D721Med (cell line): ENCODE data around the gene SYT12.
"Not testable (repeated sequence)": the region's sequence is repeated elsewhere in the genome, so short reads cannot be mapped to it uniquely, and the experiment has no call there.

ENCODE experiments used
- DNase-seq: peaks from one replicate; pipeline ENCODE4 v3.0.0; 2011; ENCODE audit warnings: low spot score; ENCODE audit not compliant: insufficient read length
- FAIRE-seq: peaks from 2 replicates; lab custom pipeline; 2011; peaks lifted over from hg19 to GRCh38; lab: Jason Lieb, UNC
- CTCF ChIP-seq: IDR thresholded peaks from 2 replicates; pipeline ENCODE4 v1.5.1; 2012; ENCODE audit warnings: mild to moderate bottlenecking, control low read depth; ENCODE audit not compliant: insufficient read depth; ENCODE audit errors: missing control alignments

The SYT12 gene

GRCh38 chr11:66986178-66986545, 36.8 kb upstream of the SYT12 start:
- DNase-seq = no peak
- no peak for TF ChIP-seq CTCF
- FAIRE-seq = no peak

GRCh38 chr11:66987158-66987620, 35.7 kb upstream of the SYT12 start:
- DNase-seq = no peak
- no peak for FAIRE-seq
- TF ChIP-seq CTCF = no peak

- FAIRE-seq (no peak), DNase-seq (no peak)
- TF ChIP-seq CTCF = no peak
Observed at GRCh38 chr11:66987924-66988637, 34.9 kb upstream of the SYT12 start.

GRCh38 chr11:66988741-66989140, 34.2 kb upstream of the SYT12 start:
- not testable (repeated sequence) for DNase-seq, FAIRE-seq

GRCh38 chr11:66989360-66989759, 33.6 kb upstream of the SYT12 start:
- FAIRE-seq, DNase-seq: not testable (repeated sequence)

GRCh38 chr11:66992041-66992440, 30.9 kb upstream of the SYT12 start:
- no peak for DNase-seq
- TF ChIP-seq CTCF = no peak
- FAIRE-seq = no peak

- FAIRE-seq = no peak
- TF ChIP-seq CTCF = no peak
- DNase-seq = no peak
Observed at GRCh38 chr11:66996609-66997273, 26.2 kb upstream of the SYT12 start.

GRCh38 chr11:66999555-66999954, 23.4 kb upstream of the SYT12 start:
- no peak for TF ChIP-seq CTCF
- no peak for FAIRE-seq
- no peak for DNase-seq
